Skeletal muscle satellite cell (primary cell): ENCODE data around the gene SCYGR5.
"Not testable (repeated sequence)": the region's sequence is repeated elsewhere in the genome, so short reads cannot be mapped to it uniquely, and the experiment has no call there.

Experiments
- H3K27me3 ChIP-seq: 2 replicates; pipeline ENCODE4 v1.7.0; 2013; ENCODE audit warnings: low read length; ENCODE audit not compliant: control insufficient read depth, insufficient read depth
- H3K36me3 ChIP-seq: 2 replicates; pipeline ENCODE4 v1.7.0; 2013; ENCODE audit warnings: mild to moderate bottlenecking, control low read depth, low read length; ENCODE audit not compliant: insufficient read depth
- H3K4me1 ChIP-seq: 2 replicates; pipeline ENCODE4 v1.7.0; 2013; ENCODE audit warnings: low read length; ENCODE audit not compliant: control insufficient read depth, insufficient read depth
- H3K4me2 ChIP-seq: 2 replicates; pipeline ENCODE4 v1.7.0; 2013; ENCODE audit warnings: mild to moderate bottlenecking, low read length
- H3K4me3 ChIP-seq: 2 replicates; pipeline ENCODE4 v1.7.0; 2013; ENCODE audit warnings: low read length
- H3K9ac ChIP-seq: 2 replicates; pipeline ENCODE4 v1.7.0; 2013; ENCODE audit warnings: mild to moderate bottlenecking, low read depth, low read length, moderate library complexity
- H3K9me3 ChIP-seq: replicated peaks from 2 replicates; pipeline ENCODE4 v1.7.0; 2013; ENCODE audit warnings: mild to moderate bottlenecking, control low read depth, low read length

Gene SCYGR5

DNA sequence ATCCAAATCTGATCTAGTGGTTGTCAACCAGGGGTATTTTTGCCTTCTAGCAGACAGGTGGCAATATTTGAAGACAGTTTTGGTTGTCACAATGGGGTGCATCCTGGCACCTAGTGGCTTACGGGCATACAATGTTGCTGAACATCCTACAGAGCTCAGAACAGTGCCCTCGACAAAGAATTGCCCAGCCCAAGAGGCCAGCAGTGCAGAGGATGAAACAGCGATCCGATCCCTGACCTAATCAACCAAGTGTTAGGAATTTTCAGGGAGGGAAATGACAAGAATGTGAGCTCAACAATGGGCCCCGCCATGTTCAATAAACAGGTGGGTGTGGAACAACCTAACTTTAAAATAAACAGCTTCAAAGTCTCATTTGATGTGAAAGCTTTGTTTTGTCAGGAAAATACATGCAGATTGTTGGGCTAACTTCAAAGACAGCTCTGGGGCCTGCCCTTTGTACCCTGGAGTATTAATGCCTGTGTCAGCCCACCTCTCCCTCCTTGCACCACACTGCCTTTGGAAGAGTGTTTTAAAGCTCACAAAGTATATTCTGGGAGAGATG is 22.5 kb upstream of the SCYGR5 start:
- Histone ChIP-seq H3K9me3 (no peaks in the 10 kb centered on the region), H3K4me3 (no peak overlapping the region), H3K4me1 (no peaks in the 10 kb centered on the region), H3K27me3 (no peaks in the 10 kb centered on the region), H3K9ac (no peak overlapping the region), H3K4me2 (no peak overlapping the region), H3K36me3 (no peaks in the 10 kb centered on the region)

DNA sequence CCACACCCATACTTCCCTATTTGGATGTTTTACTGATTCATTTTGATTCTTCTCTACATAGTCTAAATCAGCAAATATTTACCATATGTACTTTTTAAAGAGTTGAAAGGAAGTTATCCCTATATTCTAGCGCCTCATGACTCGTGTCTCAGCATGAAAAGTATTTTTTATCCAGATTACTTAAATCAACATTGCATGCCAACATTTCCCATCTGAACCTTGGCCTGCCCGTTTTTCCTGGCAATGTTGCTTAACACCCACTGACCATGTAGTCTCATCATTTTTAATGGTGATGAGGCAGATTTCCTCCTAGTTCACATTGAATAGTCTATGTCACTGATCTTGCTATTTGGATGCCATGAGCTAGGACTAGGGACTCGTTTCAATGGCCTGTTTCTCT is 13.2 kb upstream of the SCYGR5 start:
- peaks cover 39% of the 10 kb centered on the region for H3K4me1 ChIP-seq
- no peak overlapping the region for H3K4me2 ChIP-seq
- H3K9me3 ChIP-seq = no peaks in the 10 kb centered on the region
- no peak overlapping the region for H3K9ac ChIP-seq
- H3K27me3 ChIP-seq = no peaks in the 10 kb centered on the region
- H3K36me3 ChIP-seq = no peaks in the 10 kb centered on the region
- H3K4me3 ChIP-seq = no peak overlapping the region

DNA sequence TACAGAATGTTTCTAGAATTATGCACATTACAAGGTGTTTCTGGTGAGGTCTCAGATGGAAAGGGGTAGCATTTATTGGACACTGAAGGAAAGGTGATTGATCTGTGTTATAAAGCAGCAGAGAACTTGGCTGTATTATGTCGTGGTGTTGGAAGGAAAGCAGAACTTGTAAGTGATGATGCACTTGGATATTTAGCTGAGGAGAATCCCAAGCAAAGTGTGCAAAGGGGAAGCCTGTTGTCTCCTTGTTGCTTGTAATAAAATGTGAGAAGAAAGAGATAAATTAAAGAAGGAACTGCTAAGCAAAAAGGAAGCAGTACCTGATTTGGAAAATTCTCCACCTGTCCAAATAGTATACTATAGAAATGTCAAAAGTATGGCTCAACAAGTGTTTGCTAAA is 12.2 kb upstream of the SCYGR5 start:
- Histone ChIP-seq H3K27me3 (no peaks in the 10 kb centered on the region), H3K4me1 (peaks cover 39% of the 10 kb centered on the region), H3K4me2 (no peak overlapping the region), H3K9me3 (no peaks in the 10 kb centered on the region), H3K4me3 (no peak overlapping the region), H3K9ac (no peak overlapping the region), H3K36me3 (no peaks in the 10 kb centered on the region)

DNA sequence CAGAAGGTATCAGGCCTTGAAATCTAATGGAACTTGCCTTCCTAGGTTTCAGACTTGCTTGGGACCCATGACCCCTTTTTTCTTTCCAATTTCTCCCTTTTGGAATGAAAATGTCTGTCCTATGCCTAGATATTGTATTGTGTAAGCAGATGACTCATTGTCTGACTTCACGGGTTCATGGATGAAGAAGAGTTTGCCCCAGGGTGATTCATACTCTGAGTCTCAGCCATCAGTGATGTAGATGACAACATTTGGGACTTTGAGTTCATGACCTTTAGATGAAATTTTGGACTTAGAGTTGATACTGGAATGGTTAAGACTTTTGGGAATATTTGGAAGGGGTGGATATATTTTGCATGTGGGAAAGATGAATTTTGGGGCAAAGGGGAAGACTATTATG is 11.2 kb upstream of the SCYGR5 start:
- H3K9me3 ChIP-seq = no peaks in the 10 kb centered on the region
- H3K4me3 ChIP-seq = no peak overlapping the region
- no peaks in the 10 kb centered on the region for H3K27me3 ChIP-seq
- peaks cover 39% of the 10 kb centered on the region for H3K4me1 ChIP-seq
- H3K36me3 ChIP-seq = no peaks in the 10 kb centered on the region
- no peak overlapping the region for H3K4me2 ChIP-seq
- H3K9ac ChIP-seq = no peak overlapping the region

DNA sequence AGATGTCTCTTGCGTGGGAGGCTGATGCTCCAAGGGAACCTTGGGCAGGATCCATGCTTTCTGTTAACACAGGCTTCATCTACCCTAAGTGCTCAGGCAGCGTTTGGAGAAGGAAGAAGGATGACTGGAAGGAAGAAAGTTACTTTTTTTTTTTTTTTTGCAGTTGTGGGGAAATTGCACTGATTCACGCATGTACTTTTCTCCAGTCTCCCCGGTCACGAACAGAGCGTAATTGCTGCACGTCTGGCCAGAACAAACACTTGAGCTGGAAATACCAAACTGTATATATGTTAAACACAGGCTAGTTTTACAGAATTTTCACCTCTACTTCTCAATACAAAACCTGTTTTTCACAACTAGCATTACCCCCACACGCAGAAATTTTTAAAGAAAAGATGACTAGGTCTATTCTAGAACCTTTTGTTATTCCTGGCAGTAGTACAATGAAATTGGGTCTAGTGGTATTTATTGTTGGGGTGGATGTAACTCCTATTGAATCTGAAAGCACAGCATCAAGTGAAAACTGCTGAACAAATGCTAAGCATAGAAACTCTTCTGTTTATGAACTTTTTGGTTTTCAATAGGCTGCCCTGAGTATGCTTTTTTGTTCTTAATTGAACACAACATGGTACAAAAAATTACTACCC is 9.3 kb upstream of the SCYGR5 start:
- Histone ChIP-seq H3K4me2 (peak overlapping the region; percentile 22), H3K4me1 (peaks cover 39% of the 10 kb centered on the region), H3K4me3 (no peak overlapping the region), H3K27me3 (no peaks in the 10 kb centered on the region), H3K9me3 (no peaks in the 10 kb centered on the region), H3K9ac (peak overlapping the region; percentile 27), H3K36me3 (no peaks in the 10 kb centered on the region)

DNA sequence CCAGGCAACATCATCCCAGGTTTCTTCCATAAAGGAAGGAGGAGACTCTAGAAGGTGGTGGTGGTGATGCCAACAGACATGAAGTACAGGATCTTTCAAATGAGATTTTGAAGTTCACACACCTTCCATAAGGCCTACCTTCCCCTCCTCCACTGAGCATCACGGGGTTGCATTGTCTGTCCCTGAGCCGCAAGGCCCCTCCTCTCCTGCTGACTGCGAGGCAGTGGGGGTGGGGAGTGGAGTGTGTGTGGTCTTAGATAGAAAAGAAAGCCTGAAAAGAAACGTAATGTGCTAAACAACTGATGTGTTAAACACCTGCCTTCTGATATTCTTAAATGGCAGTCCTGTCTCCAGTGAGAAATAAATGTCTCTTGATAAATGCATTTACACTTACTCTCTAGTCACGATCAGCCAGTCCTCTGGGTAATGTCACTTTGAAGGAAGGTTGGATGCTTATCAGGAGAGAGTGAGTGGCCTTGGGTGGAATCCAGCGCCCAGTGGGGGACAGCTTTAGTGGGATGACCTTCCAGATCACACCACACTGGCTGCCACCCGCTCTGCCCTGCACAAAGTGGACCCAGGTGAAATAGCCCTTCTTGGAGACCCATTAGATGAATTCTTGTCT is 5.5 kb upstream of the SCYGR5 start:
- H3K4me1 ChIP-seq = peaks cover 12% of the 10 kb centered on the region
- no peak overlapping the region for H3K9ac ChIP-seq

DNA sequence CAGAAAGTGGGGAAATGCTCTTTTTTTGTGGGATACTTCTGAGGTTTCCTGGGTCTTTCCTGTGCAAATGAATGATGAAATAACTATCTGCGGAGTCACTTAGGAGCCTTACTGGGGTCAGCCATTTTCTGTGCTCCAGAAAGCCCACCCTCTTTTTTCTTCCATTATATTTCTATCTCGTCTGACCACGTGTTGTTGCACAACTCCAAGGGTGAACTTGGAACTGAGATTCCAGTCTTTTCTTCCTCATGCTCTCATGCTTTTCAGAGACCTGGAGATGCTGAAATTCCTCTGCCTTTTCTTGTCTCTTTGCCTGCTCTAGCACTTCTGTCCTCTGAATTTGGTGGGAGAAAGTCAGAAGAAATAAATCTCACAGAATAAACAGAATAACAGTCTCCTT is 4.8 kb upstream of the SCYGR5 start:
- H3K4me2 ChIP-seq = no peak overlapping the region
- no peaks in the 10 kb centered on the region for H3K27me3 ChIP-seq
- H3K36me3 ChIP-seq = no peaks in the 10 kb centered on the region
- no peaks in the 10 kb centered on the region for H3K9me3 ChIP-seq
- H3K4me1 ChIP-seq = peaks cover 11% of the 10 kb centered on the region
- H3K9ac ChIP-seq = no peak overlapping the region
- no peak overlapping the region for H3K4me3 ChIP-seq

More for the DNA sequence above, 5.5 kb upstream of the SCYGR5 start:
- H3K4me3 ChIP-seq = no peak overlapping the region
- no peaks in the 10 kb centered on the region for H3K9me3 ChIP-seq
- H3K27me3 ChIP-seq = no peaks in the 10 kb centered on the region
- H3K4me2 ChIP-seq = no peak overlapping the region
- no peaks in the 10 kb centered on the region for H3K36me3 ChIP-seq

DNA sequence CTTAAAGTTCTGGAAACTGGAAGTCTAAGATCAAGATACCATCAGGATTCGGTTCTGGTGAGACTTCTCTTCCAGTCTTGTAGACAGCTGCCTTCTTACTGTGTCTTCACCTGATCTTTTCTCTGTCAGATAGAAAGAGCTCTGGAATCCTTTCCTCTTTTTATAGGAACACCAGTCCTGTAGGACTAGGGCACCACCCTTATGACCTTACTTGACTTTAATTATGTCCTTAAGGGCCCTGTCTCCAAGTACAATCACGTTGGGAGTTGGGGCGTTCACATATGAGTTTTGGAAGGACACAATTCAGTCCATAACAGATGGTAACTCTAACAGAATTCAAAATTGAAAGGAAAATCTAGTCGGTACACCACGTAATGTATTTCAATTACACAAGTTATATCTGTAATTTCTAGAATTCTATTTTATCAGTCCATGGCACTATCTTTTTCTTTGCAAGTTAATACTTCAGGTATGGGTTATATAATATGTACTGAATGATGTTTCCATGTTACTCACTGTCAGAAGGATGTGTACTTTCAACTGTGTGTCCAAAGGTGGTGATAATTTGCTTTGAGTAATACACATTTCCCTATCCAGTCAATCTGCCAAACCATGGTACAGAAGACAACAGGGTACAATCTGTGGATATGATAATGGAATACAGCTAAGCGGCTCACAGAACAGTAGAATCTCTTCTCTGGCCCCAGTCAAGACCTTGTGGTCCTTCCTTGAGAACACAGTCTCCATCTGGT is 1.2 kb upstream of the SCYGR5 start:
- Histone ChIP-seq H3K4me1 (no peaks in the 10 kb centered on the region), H3K4me3 (no peak overlapping the region), H3K9ac (no peak overlapping the region), H3K27me3 (no peaks in the 10 kb centered on the region), H3K4me2 (no peak overlapping the region), H3K36me3 (no peaks in the 10 kb centered on the region), H3K9me3 (no peaks in the 10 kb centered on the region)

DNA sequence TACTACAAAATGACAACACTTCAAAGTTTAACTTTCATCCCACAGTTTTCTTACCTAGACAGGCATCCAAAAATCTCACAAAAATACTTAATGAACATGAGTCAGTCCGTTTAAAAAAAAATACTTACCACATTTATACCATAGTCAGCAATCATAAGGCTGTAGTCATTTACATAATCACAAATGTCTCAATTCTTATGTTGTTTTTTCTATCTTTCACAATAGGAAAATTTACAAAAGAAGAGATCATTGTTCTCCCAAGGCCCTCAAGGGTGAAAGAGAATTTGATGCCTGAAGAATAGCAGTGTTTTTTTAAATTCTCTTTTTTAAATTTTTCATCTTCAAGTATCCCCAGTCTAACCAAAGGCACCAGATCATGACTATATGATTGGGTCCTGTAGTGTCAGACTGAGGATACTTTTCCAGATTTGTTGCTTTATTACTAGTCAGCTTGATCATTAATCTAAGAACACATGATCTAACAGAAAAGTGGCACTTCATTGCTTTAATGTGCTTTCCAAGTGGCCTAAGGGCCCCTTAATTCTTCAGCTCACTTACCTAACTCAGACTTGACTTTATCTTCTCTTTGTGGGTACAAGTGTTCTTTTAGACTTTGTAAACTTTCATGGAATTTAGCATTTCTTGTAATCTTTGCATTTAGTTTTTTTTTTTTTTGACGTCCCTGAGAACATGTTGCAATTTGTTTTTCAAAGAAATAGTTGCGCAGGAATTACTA is 4.7 kb downstream of the SCYGR5 start:
- Histone ChIP-seq H3K9me3 (no peaks in the 10 kb centered on the region), H3K4me1 (no peaks in the 10 kb centered on the region), H3K4me2 (no peak overlapping the region), H3K27me3 (no peaks in the 10 kb centered on the region), H3K36me3 (no peaks in the 10 kb centered on the region), H3K9ac (no peak overlapping the region), H3K4me3 (no peak overlapping the region)

DNA sequence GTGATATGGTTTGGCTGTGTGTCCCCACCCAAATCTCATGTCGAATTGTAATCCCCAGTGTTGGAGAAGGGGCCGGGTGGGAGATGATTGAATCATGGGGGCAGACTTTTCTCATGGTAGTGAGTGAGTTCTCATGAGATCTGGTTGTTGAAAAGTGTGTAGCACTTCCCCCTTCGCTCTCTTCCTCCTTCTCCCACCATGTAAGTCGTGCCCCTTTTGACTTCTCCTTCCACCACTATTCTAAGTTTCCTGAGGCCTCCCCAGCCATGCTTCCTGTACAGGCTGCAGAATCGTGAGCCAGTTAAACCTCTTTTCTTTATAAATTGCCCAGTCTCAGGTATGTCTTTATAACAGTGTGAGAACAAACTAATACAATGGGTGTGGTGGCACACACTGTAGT is 7.0 kb downstream of the SCYGR5 start:
- H3K27me3 ChIP-seq, H3K4me1 ChIP-seq, H3K9me3 ChIP-seq, H3K9ac ChIP-seq, H3K4me2 ChIP-seq, H3K4me3 ChIP-seq, H3K36me3 ChIP-seq: not testable (repeated sequence)

DNA sequence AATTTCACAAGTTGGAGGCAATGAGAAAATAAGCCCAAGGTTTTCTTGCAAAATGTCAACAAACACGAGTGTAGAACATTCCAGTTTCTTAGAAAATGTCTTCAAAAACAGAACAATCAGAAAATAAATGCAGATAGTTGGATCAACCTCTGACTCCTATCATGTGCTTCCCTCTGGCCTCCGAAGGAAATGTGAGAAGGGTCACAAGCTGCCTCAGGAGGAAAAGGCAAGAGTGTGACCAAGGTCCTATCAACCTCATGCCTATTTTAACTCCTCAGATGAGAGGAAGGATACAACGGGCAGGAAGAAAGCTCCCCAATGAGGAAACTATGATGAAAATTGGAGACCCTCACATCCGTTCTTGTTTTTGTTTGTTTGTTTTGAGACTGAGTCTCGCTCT is 7.9 kb downstream of the SCYGR5 start:
- H3K9me3 ChIP-seq = no peaks in the 10 kb centered on the region
- no peak overlapping the region for H3K9ac ChIP-seq

More for the DNA sequence above, 7.9 kb downstream of the SCYGR5 start:
- H3K4me3 ChIP-seq = no peak overlapping the region
- no peak overlapping the region for H3K4me2 ChIP-seq
- no peaks in the 10 kb centered on the region for H3K36me3 ChIP-seq
- H3K4me1 ChIP-seq = no peaks in the 10 kb centered on the region
- no peaks in the 10 kb centered on the region for H3K27me3 ChIP-seq
